ENCODE results near the gene HENMT1.
"Not testable (repeated sequence)": the region's sequence is repeated elsewhere in the genome, so short reads cannot be mapped to it uniquely, and the experiment has no call there.

The HENMT1 gene

DNA sequence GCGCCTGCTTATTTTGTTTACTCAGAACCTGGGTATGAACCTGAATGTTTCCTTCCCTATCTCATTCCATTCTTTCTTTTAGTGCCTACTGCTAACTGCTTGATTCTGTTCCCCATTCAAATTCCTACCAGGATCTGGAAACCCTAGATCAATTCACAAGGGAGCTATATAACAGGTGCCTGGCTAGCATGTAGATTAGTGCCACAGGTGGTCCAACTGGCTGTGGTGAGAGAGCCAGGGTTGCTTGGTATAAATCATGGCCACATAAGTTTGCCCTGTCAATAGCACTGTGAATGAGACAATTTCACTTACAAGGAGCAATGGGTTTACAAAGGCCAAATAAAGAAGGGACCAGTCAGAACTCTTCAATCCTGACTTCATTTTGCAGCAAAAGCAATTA, 24.6 kb upstream of the HENMT1 start:
- Histone ChIP-seq H3K79me2 (no peaks in the 10 kb centered on the region), H3K4me1 (no peaks in the 10 kb centered on the region), H3K9ac (no peak overlapping the region), H3K36me3 (ENCODE audit: control insufficient read depth, insufficient read depth, low read length) (no peaks in the 10 kb centered on the region), H3K4me3 (ENCODE audit: low read depth, low read length) (no peak overlapping the region), H3K27me3 (ENCODE audit: control insufficient read depth, insufficient read depth, low read length) (no peaks in the 10 kb centered on the region), H3K9me3 (ENCODE audit: control insufficient read depth, low read length) (no peaks in the 10 kb centered on the region), H3K27ac (no peak overlapping the region), H2AFZ (no peak overlapping the region), H3K4me2 (ENCODE audit: low read length) (no peak overlapping the region)
- TF ChIP-seq, protein P1, sequence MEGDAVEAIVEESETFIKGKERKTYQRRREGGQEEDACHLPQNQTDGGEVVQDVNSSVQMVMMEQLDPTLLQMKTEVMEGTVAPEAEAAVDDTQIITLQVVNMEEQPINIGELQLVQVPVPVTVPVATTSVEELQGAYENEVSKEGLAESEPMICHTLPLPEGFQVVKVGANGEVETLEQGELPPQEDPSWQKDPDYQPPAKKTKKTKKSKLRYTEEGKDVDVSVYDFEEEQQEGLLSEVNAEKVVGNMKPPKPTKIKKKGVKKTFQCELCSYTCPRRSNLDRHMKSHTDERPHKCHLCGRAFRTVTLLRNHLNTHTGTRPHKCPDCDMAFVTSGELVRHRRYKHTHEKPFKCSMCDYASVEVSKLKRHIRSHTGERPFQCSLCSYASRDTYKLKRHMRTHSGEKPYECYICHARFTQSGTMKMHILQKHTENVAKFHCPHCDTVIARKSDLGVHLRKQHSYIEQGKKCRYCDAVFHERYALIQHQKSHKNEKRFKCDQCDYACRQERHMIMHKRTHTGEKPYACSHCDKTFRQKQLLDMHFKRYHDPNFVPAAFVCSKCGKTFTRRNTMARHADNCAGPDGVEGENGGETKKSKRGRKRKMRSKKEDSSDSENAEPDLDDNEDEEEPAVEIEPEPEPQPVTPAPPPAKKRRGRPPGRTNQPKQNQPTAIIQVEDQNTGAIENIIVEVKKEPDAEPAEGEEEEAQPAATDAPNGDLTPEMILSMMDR (IDR thresholded peaks at IDR 0.05), result no peak

DNA sequence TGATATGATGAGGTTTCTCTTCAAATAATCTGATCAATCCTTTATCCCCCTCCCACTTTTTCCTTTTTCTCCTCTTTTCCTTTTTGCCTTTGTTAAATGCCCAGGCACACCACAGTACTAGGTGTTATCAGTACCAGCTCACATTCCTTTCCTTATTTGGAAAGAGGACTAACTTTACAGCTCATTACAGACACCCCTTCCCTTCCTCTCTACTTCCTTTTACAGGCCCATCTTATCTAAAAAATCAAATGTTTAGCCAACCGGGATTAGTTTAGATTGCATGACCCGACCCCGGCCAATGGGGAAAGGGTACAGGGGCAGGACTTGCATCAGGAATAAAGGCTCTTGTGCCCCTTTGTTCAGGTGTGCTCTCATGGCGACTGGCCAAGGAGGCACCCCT, 20.8 kb upstream of the HENMT1 start:
- not testable (repeated sequence) for H3K4me2 ChIP-seq (ENCODE audit: low read length); H3K27ac ChIP-seq; H3K4me3 ChIP-seq (ENCODE audit: low read depth, low read length); H2AFZ ChIP-seq; H3K79me2 ChIP-seq; H3K9ac ChIP-seq; H3K9me3 ChIP-seq (ENCODE audit: control insufficient read depth, low read length); H3K36me3 ChIP-seq (ENCODE audit: control insufficient read depth, insufficient read depth, low read length); H3K4me1 ChIP-seq; H3K27me3 ChIP-seq (ENCODE audit: control insufficient read depth, insufficient read depth, low read length)

DNA sequence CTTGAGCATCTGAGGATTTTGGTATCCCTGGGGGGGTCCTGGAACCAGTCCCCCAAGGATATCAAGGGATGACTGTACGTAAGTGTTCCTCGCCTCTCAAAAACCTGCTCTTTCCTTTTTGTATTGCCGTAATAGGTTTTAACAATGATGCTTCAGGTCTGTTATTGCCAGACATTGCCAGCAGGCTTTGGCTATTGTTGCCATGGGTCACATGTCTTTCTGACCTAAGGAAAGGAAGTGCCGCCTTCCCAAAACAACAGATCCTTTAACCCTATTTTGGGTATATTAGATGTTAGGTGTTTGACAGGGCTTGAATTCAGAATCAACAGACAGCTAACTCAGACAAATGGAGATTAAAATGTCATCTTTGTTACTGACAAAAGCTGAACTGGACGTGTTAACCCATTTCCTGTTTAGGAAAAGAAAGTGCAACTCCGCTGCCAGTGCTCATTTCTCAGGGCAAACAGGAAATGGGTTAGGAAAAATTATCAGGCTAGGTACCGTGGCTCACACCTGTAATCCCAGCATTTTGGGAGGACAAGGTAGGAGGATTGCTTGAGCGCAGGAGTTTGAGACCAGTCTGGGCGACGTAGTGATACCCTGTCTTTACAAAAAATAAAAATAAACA, 18.8 kb upstream of the HENMT1 start:
- Histone ChIP-seq H3K4me1 (no peaks in the 10 kb centered on the region), H3K9me3 (ENCODE audit: control insufficient read depth, low read length) (no peaks in the 10 kb centered on the region), H2AFZ (no peak overlapping the region), H3K27me3 (ENCODE audit: control insufficient read depth, insufficient read depth, low read length) (no peaks in the 10 kb centered on the region), H3K9ac (no peak overlapping the region), H3K4me2 (ENCODE audit: low read length) (no peak overlapping the region), H3K79me2 (no peaks in the 10 kb centered on the region), H3K27ac (no peak overlapping the region), H3K36me3 (ENCODE audit: control insufficient read depth, insufficient read depth, low read length) (no peaks in the 10 kb centered on the region), H3K4me3 (ENCODE audit: low read depth, low read length) (no peak overlapping the region)
- TF ChIP-seq, protein P1 (IDR thresholded peaks at IDR 0.05), result no peak

DNA sequence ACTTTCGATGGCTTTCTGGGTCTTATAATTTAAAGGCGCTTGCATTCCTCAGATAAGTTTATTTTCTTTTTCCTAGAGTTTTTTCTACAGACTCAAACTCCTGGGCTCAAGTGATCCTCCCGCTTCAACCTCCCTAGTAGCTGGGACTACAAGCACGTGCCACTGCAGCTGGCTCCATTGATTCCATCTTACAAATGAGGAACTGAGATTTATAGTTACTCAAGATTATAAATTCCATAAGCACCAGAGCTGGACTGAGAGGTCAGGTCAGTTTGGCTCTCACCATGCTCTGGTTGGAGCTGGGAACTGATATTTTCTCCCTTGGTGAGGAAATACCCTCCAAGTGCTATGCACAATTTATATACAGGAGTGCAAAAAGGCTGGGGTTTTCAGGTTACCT, 17.8 kb upstream of the HENMT1 start:
- TF ChIP-seq, protein P1 (IDR thresholded peaks at IDR 0.05), result no peak
- Histone ChIP-seq H3K36me3 (ENCODE audit: control insufficient read depth, insufficient read depth, low read length) (no peaks in the 10 kb centered on the region), H3K27me3 (ENCODE audit: control insufficient read depth, insufficient read depth, low read length) (no peaks in the 10 kb centered on the region), H3K79me2 (no peaks in the 10 kb centered on the region), H3K9ac (no peak overlapping the region), H3K4me3 (ENCODE audit: low read depth, low read length) (no peak overlapping the region), H2AFZ (no peak overlapping the region), H3K9me3 (ENCODE audit: control insufficient read depth, low read length) (no peaks in the 10 kb centered on the region), H3K4me2 (ENCODE audit: low read length) (no peak overlapping the region), H3K27ac (no peak overlapping the region), H3K4me1 (no peaks in the 10 kb centered on the region)

DNA sequence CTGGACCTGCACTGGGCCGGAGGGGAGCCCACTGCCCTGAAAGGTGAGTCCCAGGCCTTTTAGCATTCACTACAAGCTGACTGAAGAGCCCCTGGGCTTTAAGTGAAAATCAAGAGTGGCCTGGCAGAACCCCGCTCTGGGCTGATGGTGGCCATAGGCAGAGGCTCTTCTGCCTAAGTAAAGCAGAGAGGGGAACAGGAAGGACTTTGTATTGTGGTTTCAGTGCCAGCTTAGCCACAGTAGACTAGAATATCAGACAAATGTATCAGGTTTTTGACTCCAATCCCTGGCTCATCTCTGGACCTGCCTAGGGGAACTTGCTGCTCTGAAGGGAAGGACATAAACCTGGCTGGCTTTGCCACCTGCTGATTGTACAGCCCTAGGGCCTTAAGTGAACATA, 10.2 kb upstream of the HENMT1 start:
- Histone ChIP-seq H3K27ac (no peak overlapping the region), H3K9me3 (ENCODE audit: control insufficient read depth, low read length) (no peaks in the 10 kb centered on the region), H3K4me3 (ENCODE audit: low read depth, low read length) (no peak overlapping the region), H2AFZ (no peak overlapping the region), H3K9ac (no peak overlapping the region), H3K4me2 (ENCODE audit: low read length) (no peak overlapping the region), H3K36me3 (ENCODE audit: control insufficient read depth, insufficient read depth, low read length) (no peaks in the 10 kb centered on the region), H3K79me2 (no peaks in the 10 kb centered on the region), H3K4me1 (no peaks in the 10 kb centered on the region), H3K27me3 (ENCODE audit: control insufficient read depth, insufficient read depth, low read length) (no peaks in the 10 kb centered on the region)
- TF ChIP-seq, protein P1 (IDR thresholded peaks at IDR 0.05), result no peak
